ENCODE data around the gene TRIM62.
"Not testable (repeated sequence)": the region's sequence is repeated elsewhere in the genome, so short reads cannot be mapped to it uniquely, and the experiment has no call there.

TRIM62 gene

DNA sequence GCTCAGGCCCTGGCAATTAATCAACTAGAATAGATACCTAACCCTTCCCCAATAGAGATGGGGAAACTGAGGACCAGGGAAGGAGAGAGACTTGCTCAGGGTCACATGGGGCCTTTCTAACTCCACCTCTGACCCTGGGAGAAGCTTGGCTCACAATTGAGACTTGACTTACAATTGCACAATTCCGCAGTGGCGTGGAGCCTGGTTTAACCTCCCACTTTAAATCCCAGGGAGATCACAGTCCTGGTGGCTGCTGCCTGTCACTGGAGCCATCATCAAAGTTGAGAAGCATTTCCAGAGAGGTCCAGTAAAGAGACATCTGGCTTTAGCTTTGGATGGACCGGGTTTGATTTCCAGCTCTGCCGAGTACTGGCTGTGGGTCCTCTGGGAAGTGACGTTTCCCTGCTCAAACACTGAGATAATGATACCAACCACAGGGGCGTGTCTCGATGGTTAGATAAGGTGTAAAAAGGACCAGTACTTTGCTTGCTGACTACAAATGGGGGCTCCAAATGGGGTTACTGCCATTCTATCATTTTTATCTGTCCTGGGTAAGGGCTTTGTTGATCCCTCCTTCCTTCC lies 39.3 kb downstream of the TRIM62 start:
- DNase-seq = no peak
- in situ Hi-C loops (cut with MboI; ENCODE audit: low pct_unique_long_range_greater_than_20kb, low sequenced_read_pairs) = loop anchor here (25.0 kb wide), 1 partner anchor 320 kb away; the partner anchor contains the start of gene ZSCAN20

DNA sequence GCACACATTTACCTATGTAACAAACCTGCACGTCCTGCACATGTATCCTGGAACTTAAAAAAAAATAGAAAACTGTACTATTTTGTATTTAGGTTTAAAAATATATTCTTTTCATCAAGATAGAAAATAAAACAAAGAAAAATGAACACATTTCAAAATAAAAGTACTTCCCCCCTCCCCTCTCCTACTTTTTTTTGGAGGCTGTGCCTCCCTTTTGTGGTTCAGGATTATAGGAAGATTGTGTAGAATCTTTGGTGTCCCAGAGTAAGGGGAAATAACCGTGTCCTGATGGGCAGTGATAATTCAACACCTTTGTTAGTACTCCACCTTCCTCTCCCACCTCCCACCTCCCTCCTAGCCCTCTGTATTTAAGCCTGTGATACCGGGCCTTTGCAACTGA lies 40.1 kb downstream of the TRIM62 start:
- in situ Hi-C loops (cut with MboI; ENCODE audit: low pct_unique_long_range_greater_than_20kb, low sequenced_read_pairs) = loop anchor here (25.0 kb wide), 1 partner anchor 321 kb away; the partner anchor contains the start of gene ZSCAN20
- no peak for DNase-seq

- no peak for DNase-seq
- in situ Hi-C loops (cut with MboI; ENCODE audit: low pct_unique_long_range_greater_than_20kb, low sequenced_read_pairs) = loop anchor here (25.0 kb wide), 1 partner anchor 321 kb away; the partner anchor contains the start of gene ZSCAN20
Measured at GRCh38 chr1:33141216-33141615, 40.6 kb downstream of the TRIM62 start.

DNA sequence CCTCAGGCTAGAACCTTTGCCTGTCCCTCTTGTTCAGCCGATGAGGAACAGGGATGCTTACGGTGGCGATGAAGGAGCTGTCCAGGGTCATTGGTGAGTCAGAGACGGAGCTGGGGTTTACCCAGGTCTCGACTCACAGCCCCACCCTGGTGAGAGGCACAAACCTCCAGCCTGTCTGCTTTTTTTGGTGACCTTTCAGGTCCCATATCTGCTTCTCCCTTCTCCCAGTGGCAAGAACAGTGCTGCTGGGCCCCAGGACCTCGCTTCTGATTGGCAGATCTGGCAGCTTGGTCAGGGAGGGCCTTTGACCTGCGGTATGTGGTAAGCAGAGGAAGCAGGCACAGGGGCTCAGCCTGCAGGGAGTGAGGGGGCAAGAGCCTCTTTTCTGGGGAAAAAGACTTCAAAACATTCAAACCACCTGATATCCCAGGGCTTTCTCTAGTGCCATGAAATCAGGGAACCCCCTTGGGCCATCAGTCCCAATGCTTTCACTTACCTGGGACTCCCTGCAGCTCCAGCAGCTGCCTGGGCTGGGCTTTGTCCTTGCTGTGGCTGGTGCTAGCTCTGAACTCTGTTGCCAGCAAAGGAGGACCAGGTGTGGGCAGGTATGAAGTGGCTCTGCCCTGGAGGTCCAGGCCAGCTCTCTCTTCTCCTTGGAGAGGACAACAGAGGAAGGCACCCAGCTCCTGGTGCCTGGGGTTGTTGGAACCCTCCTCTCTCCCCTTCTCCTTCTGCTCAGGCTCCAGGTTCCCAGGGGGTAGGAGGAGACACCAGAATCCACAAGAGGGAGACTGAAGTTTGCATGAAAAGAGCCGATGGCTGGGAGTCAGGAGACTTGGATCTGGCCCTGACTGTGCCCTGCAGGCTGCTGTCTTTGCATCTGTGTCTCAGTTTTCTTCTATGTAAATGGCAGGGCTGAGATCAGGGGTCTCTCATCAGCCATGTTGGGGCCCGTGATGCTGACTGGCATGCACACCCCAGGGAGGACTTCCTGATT lies 41.4 kb downstream of the TRIM62 start:
- in situ Hi-C loops (cut with MboI; ENCODE audit: low pct_unique_long_range_greater_than_20kb, low sequenced_read_pairs) = loop anchor here (25.0 kb wide), 1 partner anchor 322 kb away; the partner anchor contains the start of gene ZSCAN20
- no peak for DNase-seq

DNA sequence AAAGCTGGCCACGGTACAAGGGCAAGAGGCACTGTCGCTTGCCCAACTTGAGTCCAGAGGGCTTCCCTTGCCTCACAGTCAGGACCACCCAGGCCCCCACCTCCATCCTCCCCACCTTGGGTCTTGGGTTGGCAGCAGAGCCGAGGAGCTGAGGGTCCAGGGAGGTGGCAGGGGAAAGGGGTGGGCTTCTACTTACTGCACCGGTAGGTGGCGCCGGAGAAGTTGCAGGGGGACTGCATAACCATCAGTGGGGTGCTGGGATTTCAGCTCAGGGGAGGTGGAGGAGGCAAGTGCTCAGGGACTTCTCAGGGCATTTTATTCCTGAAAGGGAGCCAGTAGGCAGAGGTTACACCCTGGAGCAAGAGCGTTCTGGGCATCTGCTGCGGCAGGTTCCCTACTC lies 44.0 kb downstream of the TRIM62 start:
- in situ Hi-C loops (cut with MboI; ENCODE audit: low pct_unique_long_range_greater_than_20kb, low sequenced_read_pairs) = loop anchor here (25.0 kb wide), 1 partner anchor 325 kb away; the partner anchor contains the start of gene ZSCAN20
- peak; percentile 30 for DNase-seq

- not testable (repeated sequence) for DNase-seq
- in situ Hi-C loops (cut with MboI; ENCODE audit: low pct_unique_long_range_greater_than_20kb, low sequenced_read_pairs) = loop anchor here (25.0 kb wide), 1 partner anchor 326 kb away; the partner anchor contains the start of gene ZSCAN20
Measured at GRCh38 chr1:33136041-33136440, 45.8 kb downstream of the TRIM62 start.

DNA sequence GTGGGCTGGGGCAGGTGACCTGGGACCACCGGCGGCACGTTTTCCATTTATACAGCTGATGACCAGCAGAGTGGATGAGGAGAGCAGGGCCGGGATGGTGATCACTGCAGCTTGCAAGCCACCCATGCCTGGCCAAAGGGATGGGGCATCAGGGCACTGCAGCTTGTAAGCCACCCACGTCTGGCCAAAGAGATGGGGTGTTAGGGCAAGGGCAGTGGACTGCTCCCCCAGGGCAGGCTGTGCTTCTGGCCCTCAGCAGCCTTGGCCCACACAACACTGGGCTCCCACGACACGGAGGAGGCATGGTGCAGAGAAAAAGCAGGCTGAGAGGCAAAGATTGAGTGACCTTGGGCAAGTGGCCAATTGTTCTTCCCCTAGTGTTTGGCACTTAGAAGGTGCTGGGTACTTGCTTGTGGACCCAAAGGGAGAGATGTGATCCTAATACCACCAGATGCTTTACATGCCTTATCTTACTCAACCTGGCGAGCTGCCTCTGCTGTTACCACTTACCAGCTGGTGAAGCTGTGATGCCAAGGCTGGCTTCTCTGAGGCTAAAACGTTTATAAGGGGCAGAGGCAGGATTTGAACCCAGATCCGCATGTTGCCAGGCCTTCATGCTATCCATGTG lies 48.3 kb downstream of the TRIM62 start:
- DNase-seq = no peak
- in situ Hi-C loops (cut with MboI; ENCODE audit: low pct_unique_long_range_greater_than_20kb, low sequenced_read_pairs) = loop anchor here (25.0 kb wide), 1 partner anchor 329 kb away; the partner anchor contains the start of gene ZSCAN20

DNA sequence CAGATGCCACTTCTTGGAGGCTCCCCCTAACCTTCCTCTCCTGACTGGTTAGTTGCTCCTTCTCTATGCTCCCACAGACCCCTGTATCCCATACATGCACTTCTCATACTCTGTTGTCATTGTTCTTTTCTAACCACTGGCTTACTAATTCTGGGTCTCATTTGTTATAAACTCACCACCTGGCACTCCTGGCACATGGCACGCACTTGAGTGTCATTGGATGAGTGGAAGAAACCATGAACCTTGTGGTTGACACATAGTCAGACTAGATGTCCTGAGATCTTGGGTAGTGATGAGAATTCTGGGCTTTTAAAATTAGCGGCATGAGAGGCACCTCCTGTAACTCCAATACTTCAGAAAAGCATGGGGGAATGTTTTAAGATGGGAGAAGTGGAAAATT lies 49.3 kb downstream of the TRIM62 start:
- DNase-seq = no peak
- in situ Hi-C loops (cut with MboI; ENCODE audit: low pct_unique_long_range_greater_than_20kb, low sequenced_read_pairs) = loop anchor here (25.0 kb wide), 1 partner anchor 330 kb away; the partner anchor contains the start of gene ZSCAN20

DNA sequence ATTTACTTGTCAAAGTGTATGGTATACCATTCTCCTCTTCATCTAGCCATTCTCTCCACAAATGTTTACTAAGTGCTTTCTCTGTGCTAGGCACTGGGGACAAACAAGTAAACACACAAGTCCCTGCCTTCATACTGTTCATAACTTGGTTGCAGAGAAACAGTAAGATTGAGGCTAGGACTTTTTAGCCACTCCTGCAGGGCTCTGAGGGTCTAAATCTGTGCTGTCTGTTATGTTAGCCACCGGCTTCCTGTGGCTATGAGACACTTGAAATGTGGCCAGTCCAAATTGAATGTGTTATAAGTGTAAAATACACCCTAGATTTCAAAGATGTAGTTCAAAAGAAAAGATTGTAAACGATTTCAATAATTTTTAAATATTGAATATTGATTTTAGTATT lies 50.7 kb downstream of the TRIM62 start:
- in situ Hi-C loops (cut with MboI; ENCODE audit: low pct_unique_long_range_greater_than_20kb, low sequenced_read_pairs) = loop anchor here (25.0 kb wide), 1 partner anchor 331 kb away; the partner anchor contains the start of gene ZSCAN20
- DNase-seq = no peak

DNA sequence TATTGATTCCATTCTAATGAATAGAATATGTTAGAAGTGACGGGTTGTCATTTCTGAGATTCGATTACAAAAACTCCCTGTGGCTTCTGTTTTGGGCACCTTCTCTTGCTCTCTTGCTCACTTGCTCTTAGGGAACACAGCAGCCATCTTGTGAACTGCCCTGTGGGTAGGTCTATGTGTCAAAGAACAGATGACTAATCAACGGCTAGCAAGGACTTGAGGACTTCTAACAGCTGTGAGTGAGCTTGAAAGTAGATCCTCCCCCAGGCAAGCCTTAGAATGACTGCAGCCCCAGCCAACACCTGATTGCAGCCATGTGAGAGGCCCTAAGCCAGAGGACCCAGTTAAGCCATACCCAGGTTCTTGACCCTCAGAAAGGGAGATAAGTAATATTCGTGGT lies 51.5 kb downstream of the TRIM62 start:
- in situ Hi-C loops (cut with MboI; ENCODE audit: low pct_unique_long_range_greater_than_20kb, low sequenced_read_pairs) = loop anchor here (25.0 kb wide), 1 partner anchor 332 kb away; the partner anchor contains the start of gene ZSCAN20
- no peak for DNase-seq

- DNase-seq = no peak
- in situ Hi-C loops (cut with MboI; ENCODE audit: low pct_unique_long_range_greater_than_20kb, low sequenced_read_pairs) = loop anchor here (25.0 kb wide), 1 partner anchor 334 kb away; the partner anchor contains the start of gene ZSCAN20
Measured at GRCh38 chr1:33128781-33129180, 53.1 kb downstream of the TRIM62 start.

GRCh38 chr1:33127001-33127823 lies 54.6 kb downstream of the TRIM62 start:
- in situ Hi-C loops (cut with MboI; ENCODE audit: low pct_unique_long_range_greater_than_20kb, low sequenced_read_pairs) = loop anchor here (25.0 kb wide), 1 partner anchor 335 kb away; the partner anchor contains the start of gene ZSCAN20

DNA sequence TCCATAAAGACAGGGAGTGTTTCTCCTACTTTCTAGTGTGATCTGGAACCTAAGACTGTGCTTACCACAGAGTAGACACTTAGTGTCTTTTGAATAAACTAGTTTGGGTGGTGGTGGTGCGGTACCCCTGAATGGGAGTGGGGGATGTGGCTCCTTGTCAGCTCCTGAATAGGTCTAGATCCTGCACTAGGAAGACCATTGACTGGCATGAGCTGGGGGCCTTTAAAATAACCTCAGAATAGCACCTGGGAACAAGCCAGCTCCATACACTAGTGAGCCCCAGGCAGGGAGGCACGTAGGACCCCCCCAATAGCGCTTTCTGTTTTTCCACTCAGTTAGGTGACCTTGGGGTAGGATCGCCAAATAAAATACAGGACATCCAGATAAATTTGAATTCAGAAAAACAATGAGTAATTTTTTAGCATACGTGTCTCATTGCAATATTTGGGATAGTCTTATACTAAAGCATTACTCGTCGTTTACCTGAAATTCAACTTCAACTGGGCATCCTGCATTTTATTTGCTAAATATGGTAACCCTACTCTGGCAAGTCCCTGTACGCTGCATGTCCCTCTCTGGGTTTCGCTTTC lies 55.3 kb downstream of the TRIM62 start:
- DNase-seq = no peak
- in situ Hi-C loops (cut with MboI; ENCODE audit: low pct_unique_long_range_greater_than_20kb, low sequenced_read_pairs) = loop anchor here (25.0 kb wide), 1 partner anchor 336 kb away; the partner anchor contains the start of gene ZSCAN20

More at GRCh38 chr1:33127001-33127823, 54.6 kb downstream of the TRIM62 start:
- DNase-seq = peak; percentile 99

- in situ Hi-C loops (cut with MboI; ENCODE audit: low pct_unique_long_range_greater_than_20kb, low sequenced_read_pairs) = loop anchor here (25.0 kb wide), 1 partner anchor 338 kb away; the partner anchor contains the start of gene ZSCAN20
- not testable (repeated sequence) for DNase-seq
Measured at GRCh38 chr1:33124647-33125046, 57.2 kb downstream of the TRIM62 start.

- in situ Hi-C loops (cut with MboI; ENCODE audit: low pct_unique_long_range_greater_than_20kb, low sequenced_read_pairs) = no loop called here
- no peak for DNase-seq
Measured at GRCh38 chr1:33123266-33123665, 58.6 kb downstream of the TRIM62 start.

DNA sequence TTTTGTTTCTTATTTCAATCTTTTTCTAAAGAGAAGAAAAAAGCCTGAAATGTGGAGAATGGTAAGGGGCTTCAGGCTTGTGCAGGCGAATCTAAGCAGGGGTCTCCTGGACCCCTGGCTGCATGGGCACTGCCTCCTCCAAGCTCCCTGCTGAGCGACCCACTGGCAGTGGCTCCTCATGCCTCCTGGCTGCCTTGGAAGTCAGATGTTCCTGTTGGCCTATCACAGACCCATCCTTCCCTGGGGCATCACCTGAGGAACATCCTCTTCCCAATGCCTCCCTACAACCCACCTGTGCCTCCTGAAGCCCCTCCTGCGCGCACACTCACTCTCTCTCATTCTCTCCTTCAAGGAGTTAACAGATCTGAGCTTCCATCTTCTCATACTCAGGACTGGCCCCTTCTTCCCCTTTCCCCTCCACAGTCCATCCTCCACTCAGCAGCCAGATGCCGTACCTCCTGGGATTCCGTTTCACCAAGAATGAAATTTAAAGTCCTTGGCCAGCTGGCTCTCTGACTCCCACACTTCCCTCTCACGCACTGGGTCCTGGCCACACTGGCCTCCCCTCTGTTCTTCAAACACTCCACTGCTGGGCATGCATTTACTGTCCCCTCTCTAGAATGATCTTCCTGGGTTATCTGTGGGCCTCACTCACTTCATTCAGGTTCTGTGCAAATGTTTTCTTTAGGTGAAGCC lies 59.2 kb downstream of the TRIM62 start:
- peak; percentile 40 for DNase-seq
- in situ Hi-C loops (cut with MboI; ENCODE audit: low pct_unique_long_range_greater_than_20kb, low sequenced_read_pairs) = no loop called here

DNA sequence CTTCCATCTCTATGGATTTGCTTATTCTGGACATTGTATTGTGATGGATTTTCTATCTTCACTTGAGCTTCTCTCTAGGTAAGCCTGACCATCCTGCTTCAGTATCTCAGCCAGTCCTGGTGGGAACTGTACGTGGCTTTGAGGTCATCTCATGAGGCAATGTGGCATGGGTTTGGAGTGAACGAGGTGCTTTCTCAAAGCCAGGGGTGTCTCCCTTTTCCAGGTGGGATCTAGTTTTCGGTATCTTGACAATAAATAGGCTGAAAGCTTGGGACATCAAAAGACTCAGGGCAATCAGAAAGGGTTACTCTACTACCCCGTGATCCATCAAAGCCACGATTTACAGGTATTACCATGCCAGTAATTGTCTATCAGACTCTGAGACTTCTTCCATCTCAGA lies 60.1 kb downstream of the TRIM62 start:
- DNase-seq = no peak
- in situ Hi-C loops (cut with MboI; ENCODE audit: low pct_unique_long_range_greater_than_20kb, low sequenced_read_pairs) = no loop called here

Data from KBM-7 (cell line).